Measurements from ENCODE around the gene CEP350.

The CEP350 gene

DNA sequence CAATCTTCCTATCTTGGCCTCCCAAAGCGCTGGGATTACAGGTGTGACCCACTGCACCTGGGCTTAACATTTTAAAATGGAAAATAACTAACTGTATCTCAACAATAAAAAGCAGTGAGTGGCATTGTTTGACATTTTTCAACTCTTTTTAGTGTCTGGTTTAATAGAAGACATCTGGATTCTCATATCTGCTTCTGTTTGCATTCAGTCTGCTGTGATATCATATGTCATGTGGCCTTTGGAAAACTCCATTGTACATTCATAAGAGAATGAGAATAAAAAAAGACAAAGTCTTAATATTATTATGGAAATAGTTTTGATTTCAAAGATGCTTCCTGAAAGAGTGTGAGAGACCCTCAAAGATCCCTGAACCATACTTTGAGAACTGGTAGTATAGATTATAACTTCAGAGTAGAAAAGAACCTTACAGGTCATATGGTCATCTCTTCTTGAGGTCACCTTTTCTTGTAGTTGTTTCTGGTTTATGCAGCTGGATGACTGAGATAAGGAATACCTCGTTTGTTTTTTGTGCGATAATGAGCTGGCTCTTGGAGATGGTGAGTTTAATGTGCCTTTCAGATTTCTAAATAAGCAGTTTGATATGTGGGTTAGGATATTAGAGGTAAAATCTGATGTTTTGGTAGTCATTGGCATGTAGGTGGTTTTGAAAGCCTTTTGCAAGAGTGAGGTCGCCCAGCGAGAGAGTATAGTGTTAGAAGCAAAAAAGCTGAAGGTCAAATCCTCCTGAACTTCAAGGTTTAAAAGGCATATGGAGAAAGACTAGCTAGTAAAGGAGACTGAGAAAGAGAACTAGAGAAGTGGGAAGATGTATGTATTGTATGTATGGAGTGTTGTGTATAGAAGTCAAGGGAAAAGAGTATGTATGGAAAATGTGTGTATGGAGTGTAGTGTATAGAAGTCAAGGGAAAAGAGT lies 17.2 kb downstream of the CEP350 start:
- in situ Hi-C loops (cut with MboI; ENCODE audit: low sequenced_read_pairs, unreplicated experiment), result no loop called here
- DNase-seq (ENCODE audit: low spot score), result no peak
- TF ChIP-seq, protein P1, sequence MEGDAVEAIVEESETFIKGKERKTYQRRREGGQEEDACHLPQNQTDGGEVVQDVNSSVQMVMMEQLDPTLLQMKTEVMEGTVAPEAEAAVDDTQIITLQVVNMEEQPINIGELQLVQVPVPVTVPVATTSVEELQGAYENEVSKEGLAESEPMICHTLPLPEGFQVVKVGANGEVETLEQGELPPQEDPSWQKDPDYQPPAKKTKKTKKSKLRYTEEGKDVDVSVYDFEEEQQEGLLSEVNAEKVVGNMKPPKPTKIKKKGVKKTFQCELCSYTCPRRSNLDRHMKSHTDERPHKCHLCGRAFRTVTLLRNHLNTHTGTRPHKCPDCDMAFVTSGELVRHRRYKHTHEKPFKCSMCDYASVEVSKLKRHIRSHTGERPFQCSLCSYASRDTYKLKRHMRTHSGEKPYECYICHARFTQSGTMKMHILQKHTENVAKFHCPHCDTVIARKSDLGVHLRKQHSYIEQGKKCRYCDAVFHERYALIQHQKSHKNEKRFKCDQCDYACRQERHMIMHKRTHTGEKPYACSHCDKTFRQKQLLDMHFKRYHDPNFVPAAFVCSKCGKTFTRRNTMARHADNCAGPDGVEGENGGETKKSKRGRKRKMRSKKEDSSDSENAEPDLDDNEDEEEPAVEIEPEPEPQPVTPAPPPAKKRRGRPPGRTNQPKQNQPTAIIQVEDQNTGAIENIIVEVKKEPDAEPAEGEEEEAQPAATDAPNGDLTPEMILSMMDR (IDR thresholded peaks at IDR 0.05; ENCODE audit: borderline replicate concordance, control extremely low read depth, extremely low read depth, insufficient read depth, missing control alignments), result no peak

DNA sequence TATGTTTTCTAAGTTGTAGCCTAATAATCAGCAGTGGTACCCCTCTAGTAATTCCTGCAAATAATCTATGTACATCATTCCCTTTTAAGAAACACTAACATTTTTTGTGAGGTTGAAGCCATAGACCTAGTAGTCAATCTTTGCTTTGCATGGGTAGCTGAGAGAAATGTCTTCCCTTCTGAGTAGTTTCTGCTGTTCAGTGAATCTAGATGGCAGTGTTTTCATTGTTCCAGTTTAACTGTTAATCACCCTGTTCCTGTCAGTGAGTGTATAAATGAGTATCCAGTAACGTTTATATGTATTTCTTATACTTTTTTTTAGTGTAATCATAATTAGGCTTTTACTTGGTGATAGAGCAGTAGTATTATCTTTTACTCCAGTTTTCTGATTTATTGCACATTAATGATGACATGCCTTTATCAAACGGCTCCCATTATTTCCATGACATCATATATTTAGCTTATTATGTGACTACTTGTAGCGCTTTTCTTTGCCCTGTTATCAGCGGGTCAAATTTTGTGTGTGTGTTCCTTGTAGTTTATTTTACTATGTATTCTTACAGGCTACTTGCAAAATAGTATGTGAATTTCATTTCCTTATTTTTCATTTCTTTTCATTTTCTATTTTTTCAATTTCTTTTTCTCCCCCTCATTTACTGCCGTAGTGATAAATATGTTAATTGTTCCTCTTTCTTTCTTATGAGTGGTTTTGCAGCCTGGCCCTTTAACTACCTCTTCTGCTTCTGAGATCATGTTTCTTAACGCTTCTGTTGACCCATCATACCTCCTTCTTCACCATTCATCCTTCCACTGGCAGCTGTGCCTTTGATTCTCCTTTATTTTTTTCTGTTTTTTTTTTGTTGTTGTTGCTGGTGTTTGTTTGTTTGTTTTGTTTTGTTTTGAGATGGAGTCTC lies 18.8 kb downstream of the CEP350 start:
- TF ChIP-seq, protein P1 (IDR thresholded peaks at IDR 0.05; ENCODE audit: borderline replicate concordance, control extremely low read depth, extremely low read depth, insufficient read depth, missing control alignments), result no peak
- in situ Hi-C loops (cut with MboI; ENCODE audit: low sequenced_read_pairs, unreplicated experiment), result no loop called here
- no peak for DNase-seq (ENCODE audit: low spot score)

DNA sequence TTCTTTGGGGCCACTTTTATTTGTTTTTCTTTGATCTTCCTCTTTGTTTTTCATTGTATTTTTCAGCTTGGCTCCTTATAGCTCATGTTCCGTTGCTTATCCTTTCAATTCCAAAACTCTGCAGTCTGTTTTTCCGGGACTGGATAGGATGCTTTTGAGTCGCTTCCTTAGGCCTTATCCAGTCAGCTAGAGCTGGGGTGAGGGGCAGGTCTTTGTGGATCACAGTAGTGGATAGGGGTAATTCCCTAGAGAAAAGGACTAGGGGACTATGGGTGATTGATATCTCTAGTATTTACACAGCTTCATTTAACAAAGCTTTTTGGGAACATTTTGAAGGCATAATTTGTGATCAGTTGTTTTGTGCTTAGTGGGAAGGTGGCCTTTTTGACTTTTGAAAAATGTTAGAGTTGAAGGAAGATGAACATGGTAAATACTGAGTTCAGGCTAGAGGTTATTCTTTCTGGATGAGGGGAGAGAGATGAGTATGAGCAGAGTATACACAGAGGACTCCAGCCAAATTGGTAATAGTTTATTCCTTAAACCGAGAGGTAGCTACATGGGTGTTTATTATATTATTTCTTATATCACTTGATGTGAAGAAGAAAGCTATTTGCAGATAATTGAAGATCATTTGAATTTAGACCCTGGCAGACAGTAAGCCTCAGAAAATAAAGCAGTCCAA lies 22.5 kb downstream of the CEP350 start:
- no peak for DNase-seq (ENCODE audit: low spot score)
- in situ Hi-C loops (cut with MboI; ENCODE audit: low sequenced_read_pairs, unreplicated experiment), result no loop called here
- TF ChIP-seq, protein P1 (IDR thresholded peaks at IDR 0.05; ENCODE audit: borderline replicate concordance, control extremely low read depth, extremely low read depth, insufficient read depth, missing control alignments), result no peak

DNA sequence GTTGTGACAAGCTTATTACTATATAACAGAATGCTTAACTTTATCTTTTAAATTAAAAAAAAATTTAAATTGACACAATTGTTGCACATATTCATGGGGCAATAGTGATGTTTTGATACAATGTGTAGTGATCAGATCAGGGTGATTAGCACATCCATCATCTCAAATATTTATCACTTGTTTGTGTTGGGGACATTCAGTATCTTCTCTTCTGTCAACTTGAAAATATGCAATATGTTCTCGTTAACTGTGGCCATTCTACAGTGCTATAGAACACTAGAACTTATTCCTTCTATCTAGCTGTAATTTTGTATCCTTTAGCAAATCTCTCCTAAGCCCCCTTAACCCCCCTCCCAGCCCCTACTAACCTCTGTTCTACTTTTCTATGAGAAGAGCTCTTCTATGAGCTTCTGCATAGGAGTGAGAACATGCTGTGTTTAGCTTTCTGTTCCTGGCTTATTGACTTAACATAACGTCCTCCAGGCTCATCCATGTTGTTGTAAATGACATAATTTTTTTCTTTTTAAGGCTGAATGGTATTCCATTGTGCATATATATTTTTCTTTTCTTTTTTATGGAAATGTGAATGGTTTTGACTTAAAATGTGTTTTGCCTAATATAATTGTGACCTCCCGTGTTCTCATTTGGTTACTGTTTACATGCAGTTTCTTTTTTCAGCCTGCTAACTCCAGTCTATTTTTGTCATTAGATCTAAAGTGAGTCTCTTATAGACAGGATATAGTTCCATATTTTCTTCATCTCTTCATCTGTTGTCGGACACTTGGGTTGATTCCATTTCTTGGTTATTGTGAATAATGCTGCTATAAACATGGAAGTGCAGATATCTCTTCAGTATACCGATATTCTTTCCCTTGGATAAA lies 23.8 kb downstream of the CEP350 start:
- in situ Hi-C loops (cut with MboI; ENCODE audit: low sequenced_read_pairs, unreplicated experiment), result no loop called here
- TF ChIP-seq, protein P1 (IDR thresholded peaks at IDR 0.05; ENCODE audit: borderline replicate concordance, control extremely low read depth, extremely low read depth, insufficient read depth, missing control alignments), result no peak
- no peak for DNase-seq (ENCODE audit: low spot score)

DNA sequence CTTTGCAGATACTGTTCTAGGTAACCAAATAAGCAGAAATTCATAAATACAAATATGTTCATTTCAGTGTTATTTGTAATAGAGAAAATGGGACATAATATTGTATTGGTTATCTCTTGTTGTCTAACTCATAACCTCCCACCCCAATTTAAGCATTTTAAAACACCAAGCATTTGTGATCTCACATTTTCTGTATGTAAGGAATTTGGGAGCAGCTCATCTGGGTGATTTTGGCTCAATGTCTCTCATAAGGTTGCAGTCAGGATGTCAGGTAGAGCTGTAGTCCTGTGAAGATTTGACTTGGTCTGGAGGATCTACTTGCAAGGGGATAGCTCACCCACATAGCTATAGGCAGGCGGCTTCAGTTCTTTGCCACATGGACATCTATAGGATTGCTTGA lies 29.5 kb downstream of the CEP350 start:
- in situ Hi-C loops (cut with MboI; ENCODE audit: low sequenced_read_pairs, unreplicated experiment), result no loop called here
- TF ChIP-seq, protein P1 (IDR thresholded peaks at IDR 0.05; ENCODE audit: borderline replicate concordance, control extremely low read depth, extremely low read depth, insufficient read depth, missing control alignments), result no peak
- DNase-seq (ENCODE audit: low spot score), result no peak
